MM.1S (cell line): Measurements from ENCODE around the gene CACNG4.

ENCODE experiments used
- DNase-seq: peaks from one replicate; pipeline ENCODE4 v3.0.0-alpha.2; 2015
- H2AFZ ChIP-seq: fragments of 300-600 bp; sonication (generic); 2 replicates; pipeline ENCODE4 v1.6.0; 2016; ENCODE audit warnings: antibody characterized with exemption, low read length
- H3F3A ChIP-seq: fragments of 300-600 bp; sonication (generic); 2 replicates; pipeline ENCODE4 v1.6.1; 2016; ENCODE audit warnings: mild to moderate bottlenecking, antibody characterized with exemption, low read length, moderate library complexity, mixed read lengths; ENCODE audit not compliant: insufficient read depth
- H3K27ac ChIP-seq: fragments of 300-600 bp; sonication (generic); 2 replicates; pipeline ENCODE4 v1.5.1; 2016; ENCODE audit warnings: mild to moderate bottlenecking, low read length
- H3K27me3 ChIP-seq: fragments of 300-600 bp; sonication (generic); replicated peaks from 2 replicates; pipeline ENCODE4 v1.6.0; 2016; ENCODE audit warnings: low read length; ENCODE audit not compliant: insufficient read depth
- H3K36me3 ChIP-seq: fragments of 300-600 bp; sonication (generic); replicated peaks from 2 replicates; pipeline ENCODE4 v1.6.1; 2016; ENCODE audit warnings: mild to moderate bottlenecking, low read length, mixed read lengths; ENCODE audit not compliant: insufficient read depth
- H3K4me1 ChIP-seq: fragments of 300-600 bp; sonication (generic); 2 replicates; pipeline ENCODE4 v1.6.1; 2016; ENCODE audit warnings: low read length, mixed read lengths
- H3K4me2 ChIP-seq: fragments of 300-600 bp; sonication (generic); 2 replicates; pipeline ENCODE4 v1.6.0; 2016; ENCODE audit warnings: low read depth, low read length
- H3K4me3 ChIP-seq: fragments of 300-600 bp; sonication (generic); 2 replicates; pipeline ENCODE4 v1.5.1; 2016; ENCODE audit warnings: low read length, mixed read lengths
- H3K79me2 ChIP-seq: fragments of 300-600 bp; sonication (generic); 2 replicates; pipeline ENCODE4 v1.6.1; 2016; ENCODE audit warnings: mixed run types, low read length, mixed read lengths
- H3K9ac ChIP-seq: fragments of 300-600 bp; sonication (generic); 2 replicates; pipeline ENCODE4 v1.6.1; 2016; ENCODE audit warnings: low read length, mixed read lengths
- H3K9me2 ChIP-seq: fragments of 300-600 bp; sonication (generic); replicated peaks from 2 replicates; pipeline ENCODE4 v1.6.1; 2016; ENCODE audit warnings: mild to moderate bottlenecking, low read length, mixed read lengths; ENCODE audit not compliant: insufficient read depth
- H3K9me3 ChIP-seq: fragments of 300-600 bp; sonication (generic); replicated peaks from 2 replicates; pipeline ENCODE4 v1.6.1; 2016; ENCODE audit warnings: mild to moderate bottlenecking, low read length, mixed read lengths; ENCODE audit not compliant: insufficient read depth
- H4K20me1 ChIP-seq: fragments of 300-600 bp; sonication (generic); 2 replicates; pipeline ENCODE4 v1.6.1; 2016; ENCODE audit warnings: mild to moderate bottlenecking, low read length, moderate library complexity, mixed read lengths; ENCODE audit not compliant: insufficient read depth
- CTCF ChIP-seq: fragments of 300-600 bp; sonication (generic); IDR thresholded peaks from 2 replicates; pipeline ENCODE4 v1.5.1; 2016; ENCODE audit warnings: antibody characterized with exemption, low read length, mixed read lengths
- EZH2 ChIP-seq: fragments of 300-600 bp; sonication (generic); optimal IDR thresholded peaks from 2 replicates; pipeline ENCODE3; 2017; ENCODE audit warnings: low read depth, mild to moderate bottlenecking, antibody characterized with exemption, low read length, mixed read lengths
- EZH2phosphoT487 ChIP-seq: fragments of 300-600 bp; sonication (generic); IDR thresholded peaks from 2 replicates; pipeline ENCODE4 v1.6.1; 2018; ENCODE audit warnings: antibody characterized with exemption, low read length

The CACNG4 gene

GRCh38 chr17:66975614-66976378 is 11.3 kb downstream of the CACNG4 start:
- no peak for TF ChIP-seq EZH2phosphoT487
- Histone ChIP-seq H4K20me1 (no peaks in the 10 kb centered on the region), H3K9ac (no peak overlapping the region), H3K4me3 (no peak overlapping the region), H3K4me2 (no peak overlapping the region), H3K4me1 (no peaks in the 10 kb centered on the region), H2AFZ (no peak overlapping the region), H3K27ac (no peak overlapping the region), H3K9me2 (no peaks in the 10 kb centered on the region), H3F3A (no peaks in the 10 kb centered on the region), H3K36me3 (no peaks in the 10 kb centered on the region), H3K27me3 (peaks cover 44% of the 10 kb centered on the region), H3K79me2 (no peaks in the 10 kb centered on the region), H3K9me3 (no peaks in the 10 kb centered on the region)
- DNase-seq: no peak

- peaks cover 48% of the 10 kb centered on the region for H3K27me3 ChIP-seq
- H3K4me2 ChIP-seq: no peak overlapping the region
- no peaks in the 10 kb centered on the region for H4K20me1 ChIP-seq
- H3F3A ChIP-seq: no peaks in the 10 kb centered on the region
- H3K27ac ChIP-seq: no peak overlapping the region
- H3K36me3 ChIP-seq: no peaks in the 10 kb centered on the region
- no peaks in the 10 kb centered on the region for H3K79me2 ChIP-seq
- no peaks in the 10 kb centered on the region for H3K9me3 ChIP-seq
- H3K9ac ChIP-seq: no peak overlapping the region
- H3K9me2 ChIP-seq: no peaks in the 10 kb centered on the region
- TF ChIP-seq EZH2: no peak
- no peak for TF ChIP-seq EZH2phosphoT487
- TF ChIP-seq CTCF: no peak
- no peak overlapping the region for H2AFZ ChIP-seq
- H3K4me3 ChIP-seq: no peak overlapping the region
- no peaks in the 10 kb centered on the region for H3K4me1 ChIP-seq
- no peak for DNase-seq
Measured at GRCh38 chr17:66976379-66976663, 11.8 kb downstream of the CACNG4 start.

- H3K27me3 ChIP-seq: peaks cover 50% of the 10 kb centered on the region
- H3K9me2 ChIP-seq: no peaks in the 10 kb centered on the region
Measured at GRCh38 chr17:66976781-66977201, 12.3 kb downstream of the CACNG4 start.

More at GRCh38 chr17:66976781-66977201, 12.3 kb downstream of the CACNG4 start:
- Histone ChIP-seq H3K36me3 (no peaks in the 10 kb centered on the region), H3F3A (no peaks in the 10 kb centered on the region), H3K4me3 (no peak overlapping the region), H3K79me2 (no peaks in the 10 kb centered on the region), H4K20me1 (no peaks in the 10 kb centered on the region), H3K4me1 (no peaks in the 10 kb centered on the region), H2AFZ (no peak overlapping the region), H3K9ac (no peak overlapping the region), H3K9me3 (no peaks in the 10 kb centered on the region), H3K4me2 (no peak overlapping the region), H3K27ac (no peak overlapping the region)
- no peak for DNase-seq
- TF ChIP-seq EZH2phosphoT487: no peak
- TF ChIP-seq EZH2: no peak
- no peak for TF ChIP-seq CTCF
